Mammary epithelial cell (primary cell): ENCODE data around the gene KLC4.
"Not testable (repeated sequence)": the region's sequence is repeated elsewhere in the genome, so short reads cannot be mapped to it uniquely, and the experiment has no call there.

ENCODE experiments used
- CTCF ChIP-seq, 2 donors: IDR thresholded peaks in 1 of 2; conservative IDR thresholded peaks in 1 of 2; 2 replicates each; pipeline ENCODE4 v1.5.1; 2011 to 2012; ENCODE audit warnings: inconsistent platforms in 2 of 2, low read length in 2 of 2, mild to moderate bottlenecking in 2 of 2, control low read depth in 1 of 2, low read depth in 1 of 2; ENCODE audit not compliant: insufficient read depth in 1 of 2; ENCODE audit errors: extremely low read depth in 1 of 2
- EZH2 ChIP-seq: IDR thresholded peaks from 2 replicates; pipeline ENCODE4 v1.6.1; 2012; ENCODE audit warnings: low read length, inconsistent platforms, borderline replicate concordance

GRCh38 chr6:43081922-43082321, 22.5 kb downstream of the KLC4 start:
- TF ChIP-seq CTCF (conservative IDR thresholded peaks at IDR 0.05 in 1 of 2, IDR thresholded peaks at IDR 0.05 in 1 of 2; ENCODE audit: extremely low read depth in 1 of 2, insufficient read depth in 1 of 2, low read depth in 1 of 2, low read length in 2 of 2); EZH2: not testable (repeated sequence)
